Measurements from ENCODE around the gene ZNF32. TPM values are rescaled to one million over a fixed set of nuclear protein-coding genes. Genes with fewer than 3 reads are reported as not detected.

Gene ZNF32
- polyA plus RNA-seq (ENCODE audit: insufficient read length in 3 of 3) = 10 to 100 TPM; 76.3 to 78.0 (median 77.5) TPM

- DNase-seq (ENCODE audit: low read depth in 3 of 3, low spot score in 2 of 3) = peak in 2 of 3 donors; percentile 74 to 76
These were observed at the start of gene ZNF32 for GRCh38 chr10:43648398-43649184. TSS of gene ZNF32 (minus strand) at chr10:43648881. CDS start at chr10:43646133, 2,748 bp downstream.

GRCh38 chr10:43698156-43698555, 49.5 kb upstream of the ZNF32 start:
- no peak for DNase-seq (ENCODE audit: low read depth in 3 of 3, low spot score in 2 of 3)

GRCh38 chr10:43696909-43697483, 48.3 kb upstream of the ZNF32 start:
- no peak for DNase-seq (ENCODE audit: low read depth in 3 of 3, low spot score in 2 of 3)

GRCh38 chr10:43695730-43696129, 47.0 kb upstream of the ZNF32 start:
- no peak for DNase-seq (ENCODE audit: low read depth in 3 of 3, low spot score in 2 of 3)

GRCh38 chr10:43695321-43695720, 46.6 kb upstream of the ZNF32 start:
- DNase-seq (ENCODE audit: low read depth in 3 of 3, low spot score in 2 of 3) = no peak

GRCh38 chr10:43694526-43694925, 45.8 kb upstream of the ZNF32 start:
- no peak for DNase-seq (ENCODE audit: low read depth in 3 of 3, low spot score in 2 of 3)

- no peak for DNase-seq (ENCODE audit: low read depth in 3 of 3, low spot score in 2 of 3)
These were observed 44.9 kb upstream of the ZNF32 start for GRCh38 chr10:43693602-43694001.

- DNase-seq (ENCODE audit: low read depth in 3 of 3, low spot score in 2 of 3) = no peak
These were observed 43.6 kb upstream of the ZNF32 start for GRCh38 chr10:43692051-43692825.

- no peak for DNase-seq (ENCODE audit: low read depth in 3 of 3, low spot score in 2 of 3)
These were observed 42.8 kb upstream of the ZNF32 start for GRCh38 chr10:43691485-43691884.

GRCh38 chr10:43689955-43690771, 41.5 kb upstream of the ZNF32 start:
- peak; percentile 62 to 77 (median 72) for DNase-seq (ENCODE audit: low read depth in 3 of 3, low spot score in 2 of 3)

GRCh38 chr10:43689618-43689954, 40.9 kb upstream of the ZNF32 start:
- DNase-seq (ENCODE audit: low read depth in 3 of 3, low spot score in 2 of 3) = no peak

GRCh38 chr10:43689007-43689491, 40.4 kb upstream of the ZNF32 start:
- no peak for DNase-seq (ENCODE audit: low read depth in 3 of 3, low spot score in 2 of 3)

GRCh38 chr10:43688348-43688892, 39.7 kb upstream of the ZNF32 start:
- DNase-seq (ENCODE audit: low read depth in 3 of 3, low spot score in 2 of 3) = no peak

- DNase-seq (ENCODE audit: low read depth in 3 of 3, low spot score in 2 of 3) = no peak
These were observed 38.7 kb upstream of the ZNF32 start for GRCh38 chr10:43687373-43687772.

GRCh38 chr10:43686414-43686813, 37.7 kb upstream of the ZNF32 start:
- no peak for DNase-seq (ENCODE audit: low read depth in 3 of 3, low spot score in 2 of 3)

GRCh38 chr10:43685744-43686143, 37.1 kb upstream of the ZNF32 start:
- no peak for DNase-seq (ENCODE audit: low read depth in 3 of 3, low spot score in 2 of 3)

GRCh38 chr10:43684292-43684559, 35.5 kb upstream of the ZNF32 start:
- DNase-seq (ENCODE audit: low read depth in 3 of 3, low spot score in 2 of 3) = no peak

GRCh38 chr10:43683451-43684291, 35.0 kb upstream of the ZNF32 start:
- no peak for DNase-seq (ENCODE audit: low read depth in 3 of 3, low spot score in 2 of 3)

GRCh38 chr10:43682956-43683355, 34.3 kb upstream of the ZNF32 start:
- DNase-seq (ENCODE audit: low read depth in 3 of 3, low spot score in 2 of 3) = no peak

GRCh38 chr10:43681721-43682120, 33.0 kb upstream of the ZNF32 start:
- no peak for DNase-seq (ENCODE audit: low read depth in 3 of 3, low spot score in 2 of 3)
